ENCODE data around the gene ZFAND4. TPM values are rescaled to one million over a fixed set of nuclear protein-coding genes. Genes with fewer than 3 reads are reported as not detected.
"Not testable (repeated sequence)": the region's sequence is repeated elsewhere in the genome, so short reads cannot be mapped to it uniquely, and the experiment has no call there.

The ZFAND4 gene
- total RNA-seq, 1 donor from 2014 or later: 9.1 TPM

- H3K36me3 ChIP-seq (ENCODE audit: control insufficient read depth, insufficient read depth, low read length): no peaks in the 10 kb centered on the region
- no peak for TF ChIP-seq CTCF (IDR thresholded peaks at IDR 0.05; ENCODE audit: insufficient read depth, low read length, poor library complexity, severe bottlenecking)
- peak; percentile 1 for DNase-seq (ENCODE audit: low read depth)
- H3K4me3 ChIP-seq (ENCODE audit: low read depth, low read length): peak overlapping the region; percentile 72
- H3K27me3 ChIP-seq (ENCODE audit: control insufficient read depth, insufficient read depth, low read length): no peaks in the 10 kb centered on the region
Observed at GRCh38 chr10:45673074-45673648, 589 bp upstream of the ZFAND4 start.

DNA sequence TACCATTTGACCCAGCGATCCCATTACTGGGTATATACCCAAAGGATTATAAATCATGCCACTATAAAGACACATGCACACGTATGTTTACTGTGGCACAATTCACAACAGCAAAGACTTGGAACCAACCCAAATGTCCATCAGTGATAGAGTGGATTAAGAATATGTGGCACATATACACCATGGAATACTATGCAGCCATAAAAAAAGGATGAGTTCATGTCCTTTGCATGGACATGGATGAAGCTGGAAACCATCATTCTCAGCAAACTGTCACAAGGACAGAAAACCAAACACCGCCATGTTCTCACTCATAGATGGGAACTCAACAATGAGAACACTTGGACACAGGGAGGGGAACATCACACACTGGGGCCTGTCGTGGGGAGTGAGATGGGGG, 1.3 kb downstream of the ZFAND4 start:
- H3K27me3 ChIP-seq (ENCODE audit: control insufficient read depth, insufficient read depth, low read length); H3K4me3 ChIP-seq (ENCODE audit: low read depth, low read length); H3K36me3 ChIP-seq (ENCODE audit: control insufficient read depth, insufficient read depth, low read length); DNase-seq (ENCODE audit: low read depth): not testable (repeated sequence)

GRCh38 chr10:45669897-45670296, 2.7 kb downstream of the ZFAND4 start:
- H3K36me3 ChIP-seq (ENCODE audit: control insufficient read depth, insufficient read depth, low read length); H3K27me3 ChIP-seq (ENCODE audit: control insufficient read depth, insufficient read depth, low read length); DNase-seq (ENCODE audit: low read depth); H3K4me3 ChIP-seq (ENCODE audit: low read depth, low read length): not testable (repeated sequence)

GRCh38 chr10:45660876-45661411, 11.6 kb downstream of the ZFAND4 start:
- H3K36me3 ChIP-seq (ENCODE audit: control insufficient read depth, insufficient read depth, low read length): no peaks in the 10 kb centered on the region
- no peak overlapping the region for H3K4me3 ChIP-seq (ENCODE audit: low read depth, low read length)
- TF ChIP-seq CTCF (IDR thresholded peaks at IDR 0.05; ENCODE audit: insufficient read depth, low read length, poor library complexity, severe bottlenecking): no peak
- H3K27me3 ChIP-seq (ENCODE audit: control insufficient read depth, insufficient read depth, low read length): no peaks in the 10 kb centered on the region
- DNase-seq (ENCODE audit: low read depth): no peak

GRCh38 chr10:45657033-45657926, 15.3 kb downstream of the ZFAND4 start:
- no peak for TF ChIP-seq CTCF (IDR thresholded peaks at IDR 0.05; ENCODE audit: insufficient read depth, low read length, poor library complexity, severe bottlenecking)
- Histone ChIP-seq H3K36me3 (ENCODE audit: control insufficient read depth, insufficient read depth, low read length) (no peaks in the 10 kb centered on the region), H3K27me3 (ENCODE audit: control insufficient read depth, insufficient read depth, low read length) (no peaks in the 10 kb centered on the region), H3K4me3 (ENCODE audit: low read depth, low read length) (no peak overlapping the region)
- DNase-seq (ENCODE audit: low read depth): no peak

DNA sequence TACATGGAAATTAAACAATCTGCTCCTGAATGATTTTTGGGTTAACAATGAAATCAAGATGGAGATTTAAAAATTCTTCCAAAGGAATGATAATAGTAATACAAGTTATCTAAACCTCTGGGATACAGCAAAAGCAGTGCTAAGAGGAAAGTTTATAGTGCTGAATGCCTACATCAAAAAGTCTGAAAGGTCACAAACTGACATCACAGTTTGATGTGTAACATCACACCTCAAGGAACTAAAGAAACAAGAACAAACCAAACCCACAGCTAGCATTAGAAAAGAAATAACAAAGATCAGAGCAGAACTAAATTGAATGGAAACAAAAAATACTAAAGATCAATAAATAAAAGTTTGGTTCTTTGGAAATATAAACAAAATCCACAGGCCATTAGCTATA, 17.4 kb downstream of the ZFAND4 start:
- DNase-seq (ENCODE audit: low read depth): no peak
- Histone ChIP-seq H3K27me3 (ENCODE audit: control insufficient read depth, insufficient read depth, low read length) (no peaks in the 10 kb centered on the region), H3K4me3 (ENCODE audit: low read depth, low read length) (no peak overlapping the region), H3K36me3 (ENCODE audit: control insufficient read depth, insufficient read depth, low read length) (no peaks in the 10 kb centered on the region)
- no peak for TF ChIP-seq CTCF (IDR thresholded peaks at IDR 0.05; ENCODE audit: insufficient read depth, low read length, poor library complexity, severe bottlenecking)

GRCh38 chr10:45654753-45655141, 17.8 kb downstream of the ZFAND4 start:
- not testable (repeated sequence) for H3K36me3 ChIP-seq (ENCODE audit: control insufficient read depth, insufficient read depth, low read length); H3K27me3 ChIP-seq (ENCODE audit: control insufficient read depth, insufficient read depth, low read length); DNase-seq (ENCODE audit: low read depth); H3K4me3 ChIP-seq (ENCODE audit: low read depth, low read length)
